Thyroid gland (tissue), 4 donors: ENCODE results near the gene CHRNE. TPM values are rescaled to one million over a fixed set of nuclear protein-coding genes. Genes with fewer than 3 reads are reported as not detected.
A peak's percentile ranks its signal among the peaks of the same experiment; 100 is the strongest.
"Not testable (repeated sequence)": the region's sequence is repeated elsewhere in the genome, so short reads cannot be mapped to it uniquely, and the experiment has no call there.

Source experiments
- DNase-seq, 2 donors: peaks; one replicate each; pipeline ENCODE4 v3.0.0-alpha.2; 2019
- H3K27ac ChIP-seq, 3 donors: fragments of 200-600 bp; sonication (generic); 1 replicate in 2 of 3; 2 replicates in 1 of 3; pipeline ENCODE4 v1.5.1; 2016 to 2019; ENCODE audit warnings: mild to moderate bottlenecking in 1 of 3, moderate library complexity in 1 of 3
- H3K27me3 ChIP-seq: fragments of 200-600 bp; sonication (generic); one replicate; pipeline ENCODE4 v1.5.1; 2019
- H3K36me3 ChIP-seq, 2 donors: fragments of 200-600 bp; sonication (generic); one replicate each; pipeline ENCODE4 v1.5.1; 2016 to 2019
- H3K4me1 ChIP-seq, 2 donors: fragments of 200-600 bp; sonication (generic); one replicate each; pipeline ENCODE4 v1.5.1; 2017 to 2019
- H3K4me3 ChIP-seq, 3 donors: fragments of 200-600 bp; sonication (generic); replicated peaks in 1 of 3; 1 replicate in 2 of 3; 2 replicates in 1 of 3; pipeline ENCODE4 v1.5.1; 2016; ENCODE audit warnings: mild to moderate bottlenecking in 1 of 3
- H3K9me3 ChIP-seq: fragments of 200-600 bp; sonication (generic); one replicate; pipeline ENCODE4 v1.5.1; 2017
- CTCF ChIP-seq, 6 experiments: fragments of 200-600 bp in 3 of 6; fragments of 450-650 bp in 3 of 6; sonication (generic) in 3 of 6; IDR thresholded peaks; one replicate each; pipeline ENCODE4 v1.5.1; 2016 to 2019; ENCODE audit warnings: antibody characterized with exemption in 6 of 6, mild to moderate bottlenecking in 2 of 6, inconsistent platforms in 1 of 6, moderate library complexity in 1 of 6
- POLR2A ChIP-seq, 2 donors: fragments of 450-650 bp; IDR thresholded peaks; one replicate each; pipeline ENCODE4 v1.6.1; 2017; ENCODE audit warnings: antibody characterized with exemption in 2 of 2, mild to moderate bottlenecking in 2 of 2, moderate library complexity in 1 of 2
- WGBS, 2 donors: methylation state at CpG; one replicate each; pipeline ENCODE4 v1.1.5; 2017; 5-methylcytosine and 5-hydroxymethylcytosine counted together
- intact Hi-C: fragments of 100-400 bp; cut with DNase I; formaldehyde crosslinking; loops from one replicate; pipeline ENCODE4 v1.15.1; 2023
- total RNA-seq, 4 donors: library from RNA; depleted of rRNA; stranded (reverse); fragments of >200 nt; gene quantifications; one replicate each; pipeline ENCODE4 v1.2.3, GENCODE V29; 2016

CHRNE gene
- total RNA-seq, 4 donors from 2014 or later: 0.29 to 0.83 (median 0.49) TPM

- H3K4me1 ChIP-seq: peaks cover 20 to 33% of the 10 kb centered on the region in 2 donors
- intact Hi-C loops: no loop called here
- H3K36me3 ChIP-seq: no peaks in the 10 kb centered on the region
- H3K27ac ChIP-seq: no peak overlapping the region
- H3K9me3 ChIP-seq: no peaks in the 10 kb centered on the region
- no peak for DNase-seq
- TF ChIP-seq POLR2A (IDR thresholded peaks at IDR 0.05) (no peak), CTCF (IDR thresholded peaks at IDR 0.05) (no peak)
- 90 to 92% methylated on average over 9 of the region's 9 CpGs for WGBS, 2 donors
- no peaks in the 10 kb centered on the region for H3K27me3 ChIP-seq
- H3K4me3 ChIP-seq: no peak overlapping the region
These were observed 42.2 kb downstream of the CHRNE start for GRCh38 chr17:4860651-4861050.

- no peak overlapping the region for H3K27ac ChIP-seq
- peaks cover 20 to 33% of the 10 kb centered on the region in 2 donors for H3K4me1 ChIP-seq
- TF ChIP-seq CTCF (IDR thresholded peaks at IDR 0.05): no peak
- TF ChIP-seq POLR2A (IDR thresholded peaks at IDR 0.05): no peak
- no peak overlapping the region for H3K4me3 ChIP-seq
- no peaks in the 10 kb centered on the region for H3K36me3 ChIP-seq
- 79 to 81% methylated on average over 32 of the region's 32 CpGs for WGBS, 2 donors
- H3K9me3 ChIP-seq: no peaks in the 10 kb centered on the region
- intact Hi-C loops: no loop called here
- H3K27me3 ChIP-seq: no peaks in the 10 kb centered on the region
- DNase-seq: no peak
These were observed 42.9 kb downstream of the CHRNE start for GRCh38 chr17:4859816-4860625.

- H3K36me3 ChIP-seq: no peaks in the 10 kb centered on the region
- H3K27me3 ChIP-seq: no peaks in the 10 kb centered on the region
- peak overlapping the region in 2 of 3 donors; percentile 56 to 63 for H3K27ac ChIP-seq
- intact Hi-C loops: no loop called here
- no peaks in the 10 kb centered on the region for H3K9me3 ChIP-seq
- TF ChIP-seq POLR2A (IDR thresholded peaks at IDR 0.05) (no peak), CTCF (IDR thresholded peaks at IDR 0.05) (no peak)
- peaks cover 24 to 44% of the 10 kb centered on the region in 2 donors for H3K4me1 ChIP-seq
- no peak overlapping the region for H3K4me3 ChIP-seq
- DNase-seq: peak; percentile 67
- WGBS, 2 donors: 14 to 21% methylated on average over 5 of the region's 5 CpGs
These were observed 44.0 kb downstream of the CHRNE start for GRCh38 chr17:4858882-4859260.

- Histone ChIP-seq H3K27me3 (no peaks in the 10 kb centered on the region), H3K4me3 (no peak overlapping the region), H3K27ac (peak overlapping the region in 2 of 3 donors; percentile 56 to 63), H3K4me1 (peaks cover 22 to 47% of the 10 kb centered on the region in 2 donors), H3K9me3 (no peaks in the 10 kb centered on the region), H3K36me3 (no peaks in the 10 kb centered on the region)
- DNase-seq: peak; percentile 40 to 45
- 39 to 49% methylated on average over 7 of the region's 7 CpGs for WGBS, 2 donors
- TF ChIP-seq CTCF (IDR thresholded peaks at IDR 0.05): no peak
- no peak for TF ChIP-seq POLR2A (IDR thresholded peaks at IDR 0.05)
- intact Hi-C loops: no loop called here
These were observed 44.6 kb downstream of the CHRNE start for GRCh38 chr17:4858068-4858881.

- Histone ChIP-seq H3K4me1 (peaks cover 20 to 43% of the 10 kb centered on the region in 2 donors), H3K27ac (peak overlapping the region in 1 of 3 donors; percentile 56)
- DNase-seq, H3K36me3 ChIP-seq, H3K4me3 ChIP-seq, H3K27me3 ChIP-seq, intact Hi-C loops, H3K9me3 ChIP-seq: not testable (repeated sequence)
- WGBS, 2 donors: 88 to 90% methylated on average over 7 of the region's 7 CpGs
These were observed 45.6 kb downstream of the CHRNE start for GRCh38 chr17:4857347-4857746.
